ENCODE results near the gene CAPN9.

Gene CAPN9

GRCh38 chr1:230752407-230752806, 5.2 kb downstream of the CAPN9 start:
- no peaks in the 10 kb centered on the region for H3K9me3 ChIP-seq (replicated peaks in 1 of 11)
- no peak overlapping the region for H3K9ac ChIP-seq
- TF ChIP-seq Cebpa-rat (IDR thresholded peaks at IDR 0.05) = no peak
- peak overlapping the region in 10 of 11 experiments; percentile 66 to 87 (median 82); a peak in 13 of 22 replicates for H3K4me2 ChIP-seq
- H3K27ac ChIP-seq = no peak overlapping the region
- no peaks in the 10 kb centered on the region for H4K20me1 ChIP-seq
- no peaks in the 10 kb centered on the region for H3K36me3 ChIP-seq
- H3K4me1 ChIP-seq = peaks cover 33 to 58% (median 52%) of the 10 kb centered on the region in 10 experiments
- no peak overlapping the region for H3K4me3 ChIP-seq
- no peaks in the 10 kb centered on the region for H3K27me3 ChIP-seq

- no peaks in the 10 kb centered on the region for H3K36me3 ChIP-seq
- no peak for TF ChIP-seq Cebpa-rat (IDR thresholded peaks at IDR 0.05)
- peak overlapping the region; percentile 66 to 87 (median 82) for H3K4me2 ChIP-seq
Measured at GRCh38 chr1:230753191-230753585, 6.0 kb downstream of the CAPN9 start.

GRCh38 chr1:230753586-230754251, 6.5 kb downstream of the CAPN9 start:
- Histone ChIP-seq H3K4me2 (peak overlapping the region; percentile 66 to 87 (median 82)), H3K27ac (peak overlapping the region in 9 of 11 experiments; percentile 66 to 86 (median 81); a peak in 18 of 22 replicates), H4K20me1 (no peaks in the 10 kb centered on the region), H3K4me3 (peak overlapping the region in 7 of 10 experiments; percentile 29 to 47 (median 38); a peak in 9 of 20 replicates), H3K9ac (peak overlapping the region; percentile 37 to 82 (median 71); a peak in 19 of 22 replicates), H3K9me3 (replicated peaks in 1 of 11) (no peaks in the 10 kb centered on the region), H3K4me1 (peaks cover 31 to 47% (median 44%) of the 10 kb centered on the region in 10 experiments), H3K27me3 (no peaks in the 10 kb centered on the region), H3K36me3 (no peaks in the 10 kb centered on the region)
- TF ChIP-seq Cebpa-rat (IDR thresholded peaks at IDR 0.05) = no peak

More at GRCh38 chr1:230753191-230753585, 6.0 kb downstream of the CAPN9 start:
- H3K9me3 ChIP-seq (replicated peaks in 1 of 11) = no peaks in the 10 kb centered on the region
- H3K9ac ChIP-seq = peak overlapping the region; percentile 37 to 82 (median 71); a peak in 19 of 22 replicates
- no peaks in the 10 kb centered on the region for H4K20me1 ChIP-seq
- peak overlapping the region in 9 of 11 experiments; percentile 66 to 86 (median 81); a peak in 18 of 22 replicates for H3K27ac ChIP-seq
- H3K27me3 ChIP-seq = no peaks in the 10 kb centered on the region
- H3K4me1 ChIP-seq = peaks cover 33 to 50% (median 47%) of the 10 kb centered on the region in 10 experiments
- peak overlapping the region in 7 of 10 experiments; percentile 29 to 47 (median 38); a peak in 9 of 20 replicates for H3K4me3 ChIP-seq

GRCh38 chr1:230754796-230755195, 7.6 kb downstream of the CAPN9 start:
- no peaks in the 10 kb centered on the region for H3K27me3 ChIP-seq

DNA sequence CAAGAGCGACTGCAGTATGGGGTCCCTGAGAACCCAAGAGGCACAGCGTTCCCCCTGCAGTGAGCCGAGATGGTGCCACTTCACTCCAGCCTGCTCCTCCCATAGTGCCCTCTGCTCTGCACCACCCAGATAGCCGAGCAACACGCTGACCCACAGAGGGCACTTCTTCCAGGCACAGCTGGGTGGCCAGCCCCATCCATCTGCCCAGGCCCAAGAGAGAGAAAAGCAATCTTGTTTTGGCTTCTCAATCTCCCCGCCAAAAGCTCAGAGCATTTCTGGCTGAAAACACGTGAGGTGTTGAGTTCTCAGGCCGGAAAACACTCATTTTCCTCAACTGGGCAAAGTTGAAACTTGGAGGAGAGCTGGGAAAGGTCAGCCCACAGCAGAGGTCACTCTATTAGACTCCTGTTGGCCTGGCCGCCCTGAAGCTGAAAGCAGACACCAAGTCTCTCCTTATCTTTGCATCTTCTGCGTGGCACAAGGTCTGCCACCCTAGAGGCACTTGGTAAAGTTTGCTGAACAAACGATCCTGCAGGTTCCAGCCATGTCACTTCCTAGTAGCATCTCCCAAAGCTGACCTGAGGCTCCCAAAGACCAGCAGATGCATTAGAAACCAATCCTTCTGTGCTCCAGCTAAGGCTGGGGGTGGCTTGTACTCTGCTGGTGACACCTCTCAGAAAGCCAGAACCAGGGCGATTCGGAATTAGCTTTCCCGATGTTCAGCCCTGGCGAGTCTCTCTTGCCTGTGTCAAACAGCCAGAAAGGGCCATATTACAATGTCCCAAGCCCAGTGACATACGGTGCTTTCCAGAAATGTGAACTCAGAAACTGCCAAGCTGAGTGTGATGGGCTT, 10.9 kb downstream of the CAPN9 start:
- no peak overlapping the region for H3K4me2 ChIP-seq

More at GRCh38 chr1:230754796-230755195, 7.6 kb downstream of the CAPN9 start:
- Histone ChIP-seq H3K4me3 (no peak overlapping the region), H4K20me1 (no peaks in the 10 kb centered on the region), H3K36me3 (no peaks in the 10 kb centered on the region), H3K4me2 (0 out of 22 replicates have a peak overlapping the region, but pooled peaks of 1 of the 11 experiments have one; percentile 1), H3K9ac (no peak overlapping the region), H3K9me3 (replicated peaks in 1 of 11) (no peaks in the 10 kb centered on the region), H3K27ac (peak overlapping the region in 2 of 11 experiments; percentile 23 to 41; a peak in 2 of 22 replicates), H3K4me1 (peaks cover 20 to 37% (median 33%) of the 10 kb centered on the region in 10 experiments)
- TF ChIP-seq Cebpa-rat (IDR thresholded peaks at IDR 0.05) = no peak

DNA sequence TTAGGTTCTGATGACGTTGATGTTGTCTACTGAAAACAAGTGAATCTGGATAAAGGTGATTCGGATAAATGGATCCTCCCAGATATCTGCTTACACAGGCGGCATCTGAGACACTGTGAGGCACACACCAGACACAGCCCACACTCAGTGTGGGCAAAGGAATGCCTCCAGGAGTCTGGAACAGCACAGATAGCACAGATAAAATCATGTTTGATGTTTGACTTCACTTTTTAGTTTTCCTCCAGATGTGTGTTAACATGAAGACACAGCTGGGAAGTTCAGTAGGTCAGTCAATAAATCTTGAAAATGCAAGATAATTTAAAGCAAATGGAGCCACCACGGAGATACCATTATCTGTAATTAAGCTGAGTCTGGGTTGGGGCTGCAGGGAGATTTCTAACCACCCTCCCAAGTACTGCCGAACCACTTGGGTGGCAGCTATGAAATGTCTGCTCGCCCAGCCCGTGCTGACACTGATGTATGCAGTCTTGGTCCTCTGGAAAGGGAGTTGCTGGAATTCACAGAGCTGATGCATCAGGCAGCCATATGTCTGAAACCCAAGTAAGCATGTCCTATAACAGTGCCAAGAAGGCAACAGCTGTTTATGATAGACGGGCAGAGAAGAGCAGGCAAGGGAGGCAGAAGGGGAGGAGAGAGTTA, 11.7 kb downstream of the CAPN9 start:
- no peak for TF ChIP-seq Cebpa-rat (IDR thresholded peaks at IDR 0.05)
- Histone ChIP-seq H3K4me3 (no peak overlapping the region), H3K36me3 (no peaks in the 10 kb centered on the region), H3K27ac (no peak overlapping the region), H3K27me3 (no peaks in the 10 kb centered on the region), H3K9me3 (replicated peaks in 1 of 11) (peaks cover 0 to 7% (median 4%) of the 10 kb centered on the region in 11 experiments; a peak in 11 of 22 replicates), H3K9ac (no peak overlapping the region), H3K4me1 (peaks cover 0 to 9% (median 2%) of the 10 kb centered on the region in 10 experiments; a peak in 1 of 20 replicates), H4K20me1 (no peaks in the 10 kb centered on the region), H3K4me2 (no peak overlapping the region)

More for the DNA sequence above, 10.9 kb downstream of the CAPN9 start:
- no peak for TF ChIP-seq Cebpa-rat (IDR thresholded peaks at IDR 0.05)
- Histone ChIP-seq H3K27me3 (no peaks in the 10 kb centered on the region), H3K9ac (no peak overlapping the region), H3K27ac (no peak overlapping the region), H3K9me3 (replicated peaks in 1 of 11) (no peaks in the 10 kb centered on the region), H3K36me3 (no peaks in the 10 kb centered on the region), H3K4me1 (peaks cover 5 to 15% (median 7%) of the 10 kb centered on the region in 10 experiments), H4K20me1 (no peaks in the 10 kb centered on the region), H3K4me3 (no peak overlapping the region)

DNA sequence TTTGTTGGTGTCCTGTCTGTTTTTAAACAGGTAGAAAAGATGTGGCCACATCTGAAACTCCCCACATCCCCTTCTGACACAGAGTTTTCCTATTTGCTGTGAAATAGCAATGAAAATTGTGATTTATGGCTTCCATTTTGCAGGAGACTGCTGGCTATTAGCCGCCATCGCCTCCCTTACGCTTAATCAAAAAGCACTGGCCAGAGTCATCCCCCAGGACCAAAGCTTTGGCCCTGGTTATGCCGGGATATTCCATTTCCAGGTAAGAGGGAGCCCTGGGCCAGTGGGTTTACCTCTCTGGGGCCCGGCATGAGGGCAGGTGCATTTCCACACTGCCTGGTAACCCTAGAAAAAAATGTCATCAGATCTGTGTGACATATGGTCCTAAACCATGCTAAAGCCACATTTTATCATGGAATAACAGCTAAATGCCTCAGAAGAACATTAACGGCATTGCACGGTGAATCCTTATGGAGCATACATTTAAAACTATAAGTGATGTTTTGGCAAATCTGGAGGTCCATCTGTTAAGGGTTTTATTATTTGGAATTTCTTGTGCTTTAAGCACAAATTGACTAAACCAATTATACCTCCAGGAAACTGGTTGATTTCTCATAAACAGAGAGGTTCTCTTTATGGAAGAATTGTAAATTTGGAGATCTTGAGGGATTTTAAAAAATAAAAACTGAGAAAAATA, 12.3 kb downstream of the CAPN9 start:
- Histone ChIP-seq H4K20me1 (no peaks in the 10 kb centered on the region), H3K9ac (no peak overlapping the region), H3K4me3 (no peak overlapping the region), H3K36me3 (no peaks in the 10 kb centered on the region), H3K4me2 (no peak overlapping the region), H3K27ac (no peak overlapping the region), H3K9me3 (replicated peaks in 1 of 11) (peaks cover 0 to 13% (median 8%) of the 10 kb centered on the region in 11 experiments; a peak in 11 of 22 replicates), H3K4me1 (peaks cover 0 to 6% (median 2%) of the 10 kb centered on the region in 10 experiments; a peak in 1 of 20 replicates), H3K27me3 (no peaks in the 10 kb centered on the region)
- TF ChIP-seq Cebpa-rat (IDR thresholded peaks at IDR 0.05) = no peak

- Histone ChIP-seq H3K4me2 (no peak overlapping the region), H3K27ac (no peak overlapping the region), H3K27me3 (no peaks in the 10 kb centered on the region), H3K36me3 (no peaks in the 10 kb centered on the region), H3K4me3 (no peak overlapping the region), H3K9me3 (replicated peaks in 1 of 11) (peaks cover 0 to 13% (median 8%) of the 10 kb centered on the region in 11 experiments; a peak in 11 of 22 replicates), H3K4me1 (0 out of 20 replicates have a peak, but pooled peaks cover 0 to 4% (median 0%) of the 10 kb centered on the region in 10 experiments), H3K9ac (no peak overlapping the region), H4K20me1 (no peaks in the 10 kb centered on the region)
- TF ChIP-seq Cebpa-rat (IDR thresholded peaks at IDR 0.05) = no peak
Measured at GRCh38 chr1:230760360-230760827, 13.2 kb downstream of the CAPN9 start.

Data from BLaER1 treated with 17β-estradiol and CSF1 and Interleukin-3, amounts not matched to agents 10 nM and 100 nM (cell line).